ENCODE results near the gene MTMR10. TPM values are rescaled to one million over a fixed set of nuclear protein-coding genes. Genes with fewer than 3 reads are reported as not detected.

The MTMR10 gene
- polyA plus RNA-seq, 1 donor from 2014 or later: 2.3 TPM

DNA sequence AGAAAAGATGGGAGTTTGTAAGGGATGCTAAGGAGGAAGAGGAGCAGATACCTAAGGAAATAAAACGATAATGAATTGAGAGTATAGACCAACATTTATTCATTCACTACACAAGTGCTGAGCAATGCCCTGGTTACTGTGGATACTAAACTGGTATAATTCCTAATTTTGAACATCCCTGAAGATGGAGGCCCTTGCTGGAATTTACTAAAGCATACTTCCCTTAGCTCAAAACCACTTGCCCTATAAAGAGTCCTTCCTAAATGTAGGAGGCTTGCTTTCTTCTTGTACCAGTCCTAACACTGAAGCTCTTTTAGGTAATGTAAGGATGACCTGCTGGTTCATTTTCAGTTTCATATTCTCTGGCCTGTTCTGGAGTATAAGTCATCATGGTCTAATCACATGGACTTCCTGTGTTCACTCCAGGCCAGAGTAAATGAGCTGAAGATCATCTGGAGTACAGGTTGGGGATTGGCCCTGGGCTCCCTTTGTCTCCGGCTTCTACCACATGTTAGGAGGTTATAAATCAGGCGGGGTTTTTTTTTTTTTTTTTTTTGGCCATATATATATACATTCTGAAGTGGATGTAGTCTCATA, 40.1 kb upstream of the MTMR10 start:
- H3K4me2 ChIP-seq (ENCODE audit: low read length): no peak overlapping the region
- H3K9me3 ChIP-seq (ENCODE audit: low read length): no peaks in the 10 kb centered on the region
- no peak overlapping the region for H2AFZ ChIP-seq (ENCODE audit: low read depth, low read length)

DNA sequence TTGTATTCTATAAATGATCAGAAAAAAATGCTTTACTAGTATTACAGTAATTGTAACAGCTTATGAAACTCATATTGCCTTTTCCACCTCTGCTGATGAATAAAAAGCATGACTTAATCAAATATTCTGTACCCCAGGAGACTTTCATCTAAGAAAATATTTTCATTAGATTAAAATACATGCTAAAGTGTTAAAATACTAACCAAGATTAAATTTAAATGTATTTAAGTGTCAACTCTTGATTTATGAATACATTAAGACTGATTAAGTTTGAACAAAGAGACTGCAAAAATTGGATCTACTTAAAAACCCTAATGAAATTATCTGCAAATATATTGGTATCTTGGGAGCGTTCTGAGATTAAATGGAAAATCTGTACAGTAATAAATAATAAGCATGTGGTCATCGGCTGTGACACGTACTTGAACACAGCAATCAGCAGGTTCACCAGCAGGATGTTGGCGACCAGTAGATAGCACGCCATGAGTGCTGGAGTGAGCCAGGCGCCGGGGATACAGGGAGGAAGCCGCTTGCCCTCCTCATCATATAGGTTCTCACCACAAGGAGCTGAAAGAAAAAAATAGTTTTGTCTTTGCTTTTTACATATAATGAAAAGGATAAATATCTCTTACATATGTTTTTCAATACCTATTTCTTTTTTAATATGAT, 36.6 kb upstream of the MTMR10 start:
- H3K27ac ChIP-seq (ENCODE audit: low read length): no peak overlapping the region

More for the DNA sequence above, 40.1 kb upstream of the MTMR10 start:
- Histone ChIP-seq H3K36me3 (ENCODE audit: insufficient read depth, low read length) (no peaks in the 10 kb centered on the region), H3K27ac (ENCODE audit: low read length) (no peak overlapping the region), H3K27me3 (ENCODE audit: insufficient read depth, low read depth, low read length) (no peaks in the 10 kb centered on the region), H3K79me2 (replicated peaks; ENCODE audit: insufficient read depth, low read length) (no peaks in the 10 kb centered on the region), H3K9me2 (ENCODE audit: insufficient read depth, low read length) (no peaks in the 10 kb centered on the region), H3F3A (ENCODE audit: insufficient read depth, low read length, poor library complexity, severe bottlenecking) (no peaks in the 10 kb centered on the region), H3K9ac (ENCODE audit: low read length) (no peak overlapping the region), H3K4me3 (ENCODE audit: low read length) (no peak overlapping the region), H4K20me1 (ENCODE audit: insufficient read depth) (no peaks in the 10 kb centered on the region)
- TF ChIP-seq, protein P1, sequence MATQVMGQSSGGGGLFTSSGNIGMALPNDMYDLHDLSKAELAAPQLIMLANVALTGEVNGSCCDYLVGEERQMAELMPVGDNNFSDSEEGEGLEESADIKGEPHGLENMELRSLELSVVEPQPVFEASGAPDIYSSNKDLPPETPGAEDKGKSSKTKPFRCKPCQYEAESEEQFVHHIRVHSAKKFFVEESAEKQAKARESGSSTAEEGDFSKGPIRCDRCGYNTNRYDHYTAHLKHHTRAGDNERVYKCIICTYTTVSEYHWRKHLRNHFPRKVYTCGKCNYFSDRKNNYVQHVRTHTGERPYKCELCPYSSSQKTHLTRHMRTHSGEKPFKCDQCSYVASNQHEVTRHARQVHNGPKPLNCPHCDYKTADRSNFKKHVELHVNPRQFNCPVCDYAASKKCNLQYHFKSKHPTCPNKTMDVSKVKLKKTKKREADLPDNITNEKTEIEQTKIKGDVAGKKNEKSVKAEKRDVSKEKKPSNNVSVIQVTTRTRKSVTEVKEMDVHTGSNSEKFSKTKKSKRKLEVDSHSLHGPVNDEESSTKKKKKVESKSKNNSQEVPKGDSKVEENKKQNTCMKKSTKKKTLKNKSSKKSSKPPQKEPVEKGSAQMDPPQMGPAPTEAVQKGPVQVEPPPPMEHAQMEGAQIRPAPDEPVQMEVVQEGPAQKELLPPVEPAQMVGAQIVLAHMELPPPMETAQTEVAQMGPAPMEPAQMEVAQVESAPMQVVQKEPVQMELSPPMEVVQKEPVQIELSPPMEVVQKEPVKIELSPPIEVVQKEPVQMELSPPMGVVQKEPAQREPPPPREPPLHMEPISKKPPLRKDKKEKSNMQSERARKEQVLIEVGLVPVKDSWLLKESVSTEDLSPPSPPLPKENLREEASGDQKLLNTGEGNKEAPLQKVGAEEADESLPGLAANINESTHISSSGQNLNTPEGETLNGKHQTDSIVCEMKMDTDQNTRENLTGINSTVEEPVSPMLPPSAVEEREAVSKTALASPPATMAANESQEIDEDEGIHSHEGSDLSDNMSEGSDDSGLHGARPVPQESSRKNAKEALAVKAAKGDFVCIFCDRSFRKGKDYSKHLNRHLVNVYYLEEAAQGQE (IDR thresholded peaks at IDR 0.05; ENCODE audit: borderline replicate concordance): no peak
- TF ChIP-seq POLR2AphosphoS5 (IDR thresholded peaks at IDR 0.05) (no peak), EZH2 (IDR thresholded peaks at IDR 0.05; ENCODE audit: borderline replicate concordance, insufficient read depth, low read length, poor library complexity, severe bottlenecking) (no peak), MXI1 (conservative IDR thresholded peaks at IDR 0.05; ENCODE audit: poor library complexity, severe bottlenecking) (no peak), TAF1 (IDR thresholded peaks at IDR 0.05; ENCODE audit: low read depth) (no peak), EP300 (conservative IDR thresholded peaks at IDR 0.05; ENCODE audit: poor library complexity, severe bottlenecking) (no peak), SMC3 (conservative IDR thresholded peaks at IDR 0.05; ENCODE audit: poor library complexity) (no peak), RAD21 (conservative IDR thresholded peaks at IDR 0.05) (no peak)
- TF ChIP-seq, protein P2, sequence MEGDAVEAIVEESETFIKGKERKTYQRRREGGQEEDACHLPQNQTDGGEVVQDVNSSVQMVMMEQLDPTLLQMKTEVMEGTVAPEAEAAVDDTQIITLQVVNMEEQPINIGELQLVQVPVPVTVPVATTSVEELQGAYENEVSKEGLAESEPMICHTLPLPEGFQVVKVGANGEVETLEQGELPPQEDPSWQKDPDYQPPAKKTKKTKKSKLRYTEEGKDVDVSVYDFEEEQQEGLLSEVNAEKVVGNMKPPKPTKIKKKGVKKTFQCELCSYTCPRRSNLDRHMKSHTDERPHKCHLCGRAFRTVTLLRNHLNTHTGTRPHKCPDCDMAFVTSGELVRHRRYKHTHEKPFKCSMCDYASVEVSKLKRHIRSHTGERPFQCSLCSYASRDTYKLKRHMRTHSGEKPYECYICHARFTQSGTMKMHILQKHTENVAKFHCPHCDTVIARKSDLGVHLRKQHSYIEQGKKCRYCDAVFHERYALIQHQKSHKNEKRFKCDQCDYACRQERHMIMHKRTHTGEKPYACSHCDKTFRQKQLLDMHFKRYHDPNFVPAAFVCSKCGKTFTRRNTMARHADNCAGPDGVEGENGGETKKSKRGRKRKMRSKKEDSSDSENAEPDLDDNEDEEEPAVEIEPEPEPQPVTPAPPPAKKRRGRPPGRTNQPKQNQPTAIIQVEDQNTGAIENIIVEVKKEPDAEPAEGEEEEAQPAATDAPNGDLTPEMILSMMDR (IDR thresholded peaks at IDR 0.05; ENCODE audit: poor library complexity, severe bottlenecking): no peak

More for the DNA sequence above, 36.6 kb upstream of the MTMR10 start:
- Histone ChIP-seq H3K27me3 (ENCODE audit: insufficient read depth, low read depth, low read length) (no peaks in the 10 kb centered on the region), H3K9me2 (ENCODE audit: insufficient read depth, low read length) (no peaks in the 10 kb centered on the region), H3K9me3 (ENCODE audit: low read length) (no peaks in the 10 kb centered on the region), H2AFZ (ENCODE audit: low read depth, low read length) (no peak overlapping the region), H3K4me2 (ENCODE audit: low read length) (no peak overlapping the region), H3K79me2 (replicated peaks; ENCODE audit: insufficient read depth, low read length) (no peaks in the 10 kb centered on the region), H3F3A (ENCODE audit: insufficient read depth, low read length, poor library complexity, severe bottlenecking) (no peaks in the 10 kb centered on the region), H3K4me3 (ENCODE audit: low read length) (no peak overlapping the region), H3K9ac (ENCODE audit: low read length) (no peak overlapping the region), H3K36me3 (ENCODE audit: insufficient read depth, low read length) (no peaks in the 10 kb centered on the region), H4K20me1 (ENCODE audit: insufficient read depth) (no peaks in the 10 kb centered on the region)
- no peak for TF ChIP-seq SMC3 (conservative IDR thresholded peaks at IDR 0.05; ENCODE audit: poor library complexity)
- TF ChIP-seq MXI1 (conservative IDR thresholded peaks at IDR 0.05; ENCODE audit: poor library complexity, severe bottlenecking): no peak
- TF ChIP-seq EP300 (conservative IDR thresholded peaks at IDR 0.05; ENCODE audit: poor library complexity, severe bottlenecking): no peak
- TF ChIP-seq TAF1 (IDR thresholded peaks at IDR 0.05; ENCODE audit: low read depth): no peak
- TF ChIP-seq, protein P2 (IDR thresholded peaks at IDR 0.05; ENCODE audit: poor library complexity, severe bottlenecking): no peak
- no peak for TF ChIP-seq EZH2 (IDR thresholded peaks at IDR 0.05; ENCODE audit: borderline replicate concordance, insufficient read depth, low read length, poor library complexity, severe bottlenecking)
- TF ChIP-seq RAD21 (conservative IDR thresholded peaks at IDR 0.05): no peak
- TF ChIP-seq POLR2AphosphoS5 (IDR thresholded peaks at IDR 0.05): no peak
- TF ChIP-seq, protein P1 (IDR thresholded peaks at IDR 0.05; ENCODE audit: borderline replicate concordance): no peak

Data from neural cell (in vitro differentiated cells).